GM10248 (cell line): Measurements from ENCODE around the gene ST3GAL6.
A peak's percentile ranks its signal among the peaks of the same experiment; 100 is the strongest.

Experiments
- CTCF ChIA-PET: fragments of 300-600 bp; sonication (Branson Sonifier 250); formaldehyde crosslinking; extraction: SDS; loops from one replicate; lab custom pipeline; 2021; ENCODE audit warnings: antibody characterized with exemption; lab: Yijun Ruan, JAX
- POLR2A ChIA-PET: fragments of 350-650 bp; sonication (Branson Sonifier 250); formaldehyde crosslinking; extraction: SDS; loops from one replicate; lab custom pipeline; 2020; ENCODE audit warnings: antibody characterized with exemption; lab: Yijun Ruan, JAX
- DNase-seq: peaks from one replicate; pipeline ENCODE4 v3.0.0; 2012; ENCODE audit errors: extremely low spot score
- CTCF ChIP-seq: IDR thresholded peaks from 2 replicates; pipeline ENCODE4 v1.5.1; 2012; ENCODE audit warnings: mild to moderate bottlenecking, low read depth; ENCODE audit errors: extremely low read depth, missing control alignments, control extremely low read depth

Gene ST3GAL6

GRCh38 chr3:98725352-98725751 is 37.8 kb upstream of the ST3GAL6 start:
- POLR2A ChIA-PET: no interaction called here
- DNase-seq: no peak
- CTCF ChIA-PET: interaction anchor here (1.4 to 2.2 kb wide), 2 partner anchors 15 to 82 kb away, joined by 3 to 8 read pairs; no protein-coding TSS in a partner anchor
- TF ChIP-seq CTCF: no peak

DNA sequence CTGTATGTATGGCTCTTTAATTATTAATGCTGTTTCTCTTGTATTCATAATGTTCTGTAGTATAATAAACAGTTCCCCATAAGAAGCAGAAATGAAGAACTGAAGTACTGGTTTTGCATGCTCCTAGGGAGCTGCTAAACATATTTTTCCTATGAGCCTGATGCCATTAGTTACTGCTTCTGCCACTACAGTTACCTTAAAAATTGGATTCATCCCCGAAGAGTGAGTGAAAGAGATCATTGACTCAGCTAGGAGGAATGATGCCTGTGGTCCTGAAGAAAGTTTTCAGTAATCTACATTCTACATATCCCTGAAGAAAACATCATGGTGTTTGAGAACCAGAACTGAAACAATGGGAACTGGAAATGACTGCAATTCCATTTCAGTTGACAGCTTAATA is 37.1 kb upstream of the ST3GAL6 start:
- TF ChIP-seq CTCF: no peak
- DNase-seq: no peak
- POLR2A ChIA-PET: interaction anchor here (0.7 kb wide), 1 partner anchor 27 kb away, joined by 5 read pairs; no protein-coding TSS in a partner anchor
- CTCF ChIA-PET: interaction anchor here (1.0 to 2.2 kb wide), 8 partner anchors 9 to 124 kb away, joined by 3 to 10 read pairs (median 6); no protein-coding TSS in a partner anchor

- POLR2A ChIA-PET: no interaction called here
- DNase-seq: no peak
- CTCF ChIA-PET: interaction anchor here (0.8 to 2.2 kb wide), 8 partner anchors 8 to 688 kb away, joined by 3 to 10 read pairs (median 6); no protein-coding TSS in a partner anchor
- no peak for TF ChIP-seq CTCF
These were observed 35.5 kb upstream of the ST3GAL6 start for GRCh38 chr3:98727638-98728037.

DNA sequence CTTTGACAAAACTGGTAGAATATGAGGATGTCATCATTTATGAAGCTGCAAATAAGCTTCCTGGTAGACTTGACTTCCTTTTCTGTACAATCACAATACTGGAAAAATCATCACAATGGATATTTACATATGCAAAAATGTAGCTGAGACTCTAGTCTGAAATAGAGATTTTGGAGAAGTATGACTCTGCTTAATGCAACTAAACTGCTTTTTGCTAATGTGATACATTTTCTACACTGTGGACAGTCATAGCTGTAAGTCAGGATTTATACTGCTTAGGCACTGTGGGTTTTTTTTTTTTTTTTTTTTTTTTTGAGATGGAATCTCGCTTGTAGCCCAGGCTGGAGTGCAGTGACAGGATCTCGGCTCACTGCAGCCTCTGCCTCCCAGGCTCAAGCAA is 34.5 kb upstream of the ST3GAL6 start:
- TF ChIP-seq CTCF: no peak
- ChIA-PET CTCF (interaction anchor here (1.0 to 2.7 kb wide), 3 partner anchors 10 to 30 kb away, joined by 3 to 12 read pairs (median 3); no protein-coding TSS in a partner anchor), POLR2A (no interaction called here)
- no peak for DNase-seq

DNA sequence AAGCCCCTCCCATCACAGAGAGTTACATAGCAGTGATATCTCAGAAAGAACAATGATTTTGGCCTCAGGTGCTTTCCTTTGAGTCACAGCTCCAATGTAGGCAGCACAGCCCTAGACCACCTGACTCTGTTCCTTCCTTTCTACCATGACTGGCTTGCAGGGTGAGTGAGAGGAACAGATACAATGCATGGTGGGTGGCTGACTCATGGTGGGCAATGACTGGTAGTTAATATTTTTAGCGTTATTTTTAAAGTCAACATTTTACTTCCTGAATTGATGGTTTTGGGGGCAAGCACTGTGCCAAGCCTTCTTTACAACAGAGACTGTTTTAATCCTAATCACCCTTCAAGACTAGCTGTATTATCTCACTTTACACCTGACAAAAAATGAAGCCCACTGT is 32.8 kb upstream of the ST3GAL6 start:
- DNase-seq: peak; percentile 72
- ChIA-PET POLR2A (no interaction called here), CTCF (interaction anchor here (1.0 to 2.7 kb wide), 5 partner anchors 8 to 128 kb away, joined by 3 to 12 read pairs (median 4); no protein-coding TSS in a partner anchor)
- no peak for TF ChIP-seq CTCF

GRCh38 chr3:98730886-98731537 is 32.1 kb upstream of the ST3GAL6 start:
- DNase-seq: no peak
- POLR2A ChIA-PET: no interaction called here
- CTCF ChIA-PET: interaction anchor here (1.0 to 2.7 kb wide), 9 partner anchors 9 to 159 kb away, joined by 3 to 12 read pairs (median 4); no protein-coding TSS in a partner anchor
- no peak for TF ChIP-seq CTCF
